Neutrophil (primary cell): ENCODE results near the gene CTPS1.

Experiments used
- H3K27ac ChIP-seq: fragments of 200-600 bp; sonication (generic); 2 replicates; pipeline ENCODE4 v1.5.1; 2016; ENCODE audit warnings: mild to moderate bottlenecking, moderate library complexity
- H3K27me3 ChIP-seq: fragments of 200-600 bp; sonication (generic); 2 replicates; pipeline ENCODE4 v1.6.0; 2016; ENCODE audit warnings: mild to moderate bottlenecking
- H3K36me3 ChIP-seq: fragments of 200-600 bp; sonication (generic); 2 replicates; pipeline ENCODE4 v1.5.1; 2017
- H3K4me1 ChIP-seq, 2 experiments: fragments of 200-600 bp in 1 of 2; sonication (generic) in 1 of 2; 1 replicate in 1 of 2; 2 replicates in 1 of 2; pipeline versions ENCODE4 v1.5.1 to v1.6.1; 2013 to 2016; ENCODE audit warnings: low read depth in 1 of 2, low read length in 1 of 2, mild to moderate bottlenecking in 1 of 2, moderate library complexity in 1 of 2; ENCODE audit not compliant: control insufficient read depth in 1 of 2, insufficient read depth in 1 of 2
- H3K4me3 ChIP-seq, 2 experiments: fragments of 200-600 bp in 1 of 2; sonication (generic) in 1 of 2; 1 replicate in 1 of 2; 2 replicates in 1 of 2; pipeline ENCODE4 v1.5.1; 2013 to 2016; ENCODE audit warnings: low read depth in 1 of 2, low read length in 1 of 2, mild to moderate bottlenecking in 1 of 2, moderate library complexity in 1 of 2
- H3K9me3 ChIP-seq: fragments of 200-600 bp; sonication (generic); 2 replicates; pipeline ENCODE4 v1.5.1; 2016
- CTCF ChIP-seq: fragments of 200-600 bp; sonication (generic); IDR thresholded peaks from 2 replicates; pipeline ENCODE4 v1.5.1; 2016; ENCODE audit warnings: antibody characterized with exemption

Gene CTPS1

DNA sequence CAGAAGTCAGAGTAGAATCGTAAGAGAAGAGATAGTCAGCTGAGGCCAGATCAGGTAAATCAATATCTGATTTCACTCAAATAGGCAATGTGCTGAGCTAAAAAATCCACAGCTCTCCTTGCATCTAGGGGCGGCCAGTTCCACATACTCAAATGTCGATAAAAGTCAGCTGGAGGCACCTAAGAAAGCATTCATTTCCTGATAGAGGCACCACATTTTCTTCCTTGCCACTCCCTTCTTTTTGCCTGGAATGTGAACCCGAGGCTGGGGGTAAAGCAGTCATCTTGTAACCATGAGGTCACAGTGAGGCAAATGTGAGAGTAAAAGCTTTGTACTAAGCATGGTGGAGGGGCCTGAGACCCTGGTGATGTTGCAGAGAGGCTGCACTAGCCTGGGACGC, 24.2 kb upstream of the CTPS1 start:
- Histone ChIP-seq H3K36me3 (no peaks in the 10 kb centered on the region), H3K4me1 (peaks cover 19 to 20% of the 10 kb centered on the region in 2 experiments), H3K27ac (no peak overlapping the region), H3K9me3 (no peaks in the 10 kb centered on the region), H3K4me3 (no peak overlapping the region), H3K27me3 (no peaks in the 10 kb centered on the region)
- no peak for TF ChIP-seq CTCF

- Histone ChIP-seq H3K27ac (no peak overlapping the region), H3K9me3 (no peaks in the 10 kb centered on the region), H3K27me3 (no peaks in the 10 kb centered on the region), H3K36me3 (no peaks in the 10 kb centered on the region), H3K4me1 (peaks cover 19 to 20% of the 10 kb centered on the region in 2 experiments), H3K4me3 (no peak overlapping the region)
- TF ChIP-seq CTCF: no peak
Observed at GRCh38 chr1:40956407-40956806, 23.1 kb upstream of the CTPS1 start.

DNA sequence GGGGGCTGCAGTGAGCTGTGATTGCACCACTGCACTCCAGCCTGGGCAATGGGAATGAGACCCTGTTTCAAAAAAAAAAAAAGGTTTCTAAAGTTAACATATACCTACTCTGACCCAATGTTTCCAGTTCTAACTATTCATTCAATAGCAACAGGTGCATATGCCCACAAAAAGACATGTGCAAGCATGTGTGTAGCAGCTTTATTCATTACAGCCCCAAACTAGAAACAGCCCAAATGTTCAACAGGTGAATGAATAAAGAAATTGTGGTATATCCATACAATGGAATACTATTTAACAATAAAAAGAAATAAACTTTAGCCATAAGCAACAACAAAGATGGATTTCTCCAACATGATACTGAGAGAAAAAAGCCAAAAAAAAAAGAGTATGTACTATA, 21.3 kb upstream of the CTPS1 start:
- H3K27me3 ChIP-seq: no peaks in the 10 kb centered on the region
- H3K36me3 ChIP-seq: no peaks in the 10 kb centered on the region
- no peak for TF ChIP-seq CTCF
- H3K27ac ChIP-seq: no peak overlapping the region
- peaks cover 13 to 14% of the 10 kb centered on the region in 2 experiments for H3K4me1 ChIP-seq
- H3K4me3 ChIP-seq: no peak overlapping the region
- no peaks in the 10 kb centered on the region for H3K9me3 ChIP-seq

DNA sequence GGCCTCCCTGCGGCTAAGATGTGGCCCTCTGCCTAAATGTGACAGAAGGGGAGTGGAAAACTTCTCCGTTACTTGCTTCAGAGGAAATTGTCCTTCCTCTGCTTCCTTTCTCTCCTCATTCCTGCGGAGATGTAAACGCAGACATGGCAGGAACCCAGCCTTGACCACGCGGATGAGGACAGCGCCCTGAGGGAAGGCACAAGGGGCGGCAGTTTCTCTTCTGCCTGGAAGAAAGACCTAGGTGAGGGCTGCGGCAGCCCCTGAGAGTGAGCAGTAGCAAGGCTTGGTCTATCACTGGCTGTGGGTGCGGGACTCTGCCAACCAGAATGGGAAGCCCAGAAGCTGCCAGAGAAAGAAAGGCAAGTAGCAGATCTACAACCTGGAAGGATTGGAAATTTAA, 14.0 kb upstream of the CTPS1 start:
- TF ChIP-seq CTCF: no peak
- no peaks in the 10 kb centered on the region for H3K27me3 ChIP-seq
- H3K36me3 ChIP-seq: no peaks in the 10 kb centered on the region
- H3K4me1 ChIP-seq: no peaks in the 10 kb centered on the region
- H3K27ac ChIP-seq: no peak overlapping the region
- no peaks in the 10 kb centered on the region for H3K9me3 ChIP-seq
- no peak overlapping the region for H3K4me3 ChIP-seq

GRCh38 chr1:40966417-40966816, 13.1 kb upstream of the CTPS1 start:
- Histone ChIP-seq H3K4me1 (no peaks in the 10 kb centered on the region), H3K9me3 (no peaks in the 10 kb centered on the region), H3K36me3 (no peaks in the 10 kb centered on the region), H3K27me3 (no peaks in the 10 kb centered on the region), H3K27ac (no peak overlapping the region), H3K4me3 (no peak overlapping the region)
- no peak for TF ChIP-seq CTCF

DNA sequence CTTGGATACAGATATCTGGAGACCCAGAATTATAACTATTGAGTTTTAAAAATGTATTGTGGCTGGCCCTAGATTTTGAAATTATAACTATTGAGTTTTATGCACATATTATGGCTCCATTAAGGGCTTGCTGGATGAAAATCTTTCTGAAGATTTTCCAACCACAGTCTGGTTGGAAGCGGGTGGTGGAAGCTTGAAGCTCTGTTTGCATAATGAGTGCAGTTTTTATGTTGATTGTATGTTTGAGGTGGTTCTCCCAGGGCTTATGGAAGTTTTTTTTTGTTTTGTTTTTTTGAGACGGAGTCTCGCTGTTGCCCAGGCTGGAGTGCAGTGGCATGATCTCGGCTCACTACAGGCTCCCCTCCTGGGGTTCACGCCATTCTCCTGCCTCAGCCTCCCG, 10.1 kb upstream of the CTPS1 start:
- Histone ChIP-seq H3K4me3 (no peak overlapping the region), H3K36me3 (no peaks in the 10 kb centered on the region), H3K27me3 (no peaks in the 10 kb centered on the region), H3K4me1 (no peaks in the 10 kb centered on the region), H3K27ac (no peak overlapping the region), H3K9me3 (no peaks in the 10 kb centered on the region)
- no peak for TF ChIP-seq CTCF
